GM12801 (cell line): ENCODE data around the gene EEF1AKMT3.

ENCODE experiments used
- TF ChIP-seq, protein P1 (sequence below): IDR thresholded peaks from one replicate; pipeline ENCODE4 v1.5.1; 2011; ENCODE audit warnings: control low read depth; ENCODE audit not compliant: insufficient read length; ENCODE audit errors: extremely low read depth

EEF1AKMT3 gene

DNA sequence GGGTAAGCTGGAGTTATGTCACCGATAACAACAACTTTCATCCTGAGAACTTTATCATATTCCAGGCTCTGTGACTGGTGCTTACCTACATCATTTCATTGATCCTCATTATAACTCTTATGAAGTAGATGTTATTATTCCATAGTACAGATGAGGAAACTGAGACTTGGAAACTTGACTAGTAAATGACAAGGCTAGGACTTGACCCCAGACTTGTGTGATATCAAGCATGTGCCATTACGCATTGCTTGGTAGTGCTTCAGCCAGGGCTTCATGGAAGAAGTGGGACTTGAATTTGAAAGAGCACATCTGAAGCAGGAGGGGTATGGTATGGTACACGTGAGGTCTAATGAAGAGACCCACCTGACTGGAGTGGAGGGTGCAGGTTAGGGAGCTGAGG lies 34.3 kb downstream of the EEF1AKMT3 start:
- TF ChIP-seq, protein P1, sequence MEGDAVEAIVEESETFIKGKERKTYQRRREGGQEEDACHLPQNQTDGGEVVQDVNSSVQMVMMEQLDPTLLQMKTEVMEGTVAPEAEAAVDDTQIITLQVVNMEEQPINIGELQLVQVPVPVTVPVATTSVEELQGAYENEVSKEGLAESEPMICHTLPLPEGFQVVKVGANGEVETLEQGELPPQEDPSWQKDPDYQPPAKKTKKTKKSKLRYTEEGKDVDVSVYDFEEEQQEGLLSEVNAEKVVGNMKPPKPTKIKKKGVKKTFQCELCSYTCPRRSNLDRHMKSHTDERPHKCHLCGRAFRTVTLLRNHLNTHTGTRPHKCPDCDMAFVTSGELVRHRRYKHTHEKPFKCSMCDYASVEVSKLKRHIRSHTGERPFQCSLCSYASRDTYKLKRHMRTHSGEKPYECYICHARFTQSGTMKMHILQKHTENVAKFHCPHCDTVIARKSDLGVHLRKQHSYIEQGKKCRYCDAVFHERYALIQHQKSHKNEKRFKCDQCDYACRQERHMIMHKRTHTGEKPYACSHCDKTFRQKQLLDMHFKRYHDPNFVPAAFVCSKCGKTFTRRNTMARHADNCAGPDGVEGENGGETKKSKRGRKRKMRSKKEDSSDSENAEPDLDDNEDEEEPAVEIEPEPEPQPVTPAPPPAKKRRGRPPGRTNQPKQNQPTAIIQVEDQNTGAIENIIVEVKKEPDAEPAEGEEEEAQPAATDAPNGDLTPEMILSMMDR = no peak

GRCh38 chr12:57807285-57807684 lies 34.9 kb downstream of the EEF1AKMT3 start:
- TF ChIP-seq, protein P1 = no peak

GRCh38 chr12:57808351-57808750 lies 35.9 kb downstream of the EEF1AKMT3 start:
- TF ChIP-seq, protein P1 = no peak

GRCh38 chr12:57809425-57809824 lies 37.0 kb downstream of the EEF1AKMT3 start:
- TF ChIP-seq, protein P1 = no peak

GRCh38 chr12:57810450-57810849 lies 38.0 kb downstream of the EEF1AKMT3 start:
- TF ChIP-seq, protein P1 = no peak

DNA sequence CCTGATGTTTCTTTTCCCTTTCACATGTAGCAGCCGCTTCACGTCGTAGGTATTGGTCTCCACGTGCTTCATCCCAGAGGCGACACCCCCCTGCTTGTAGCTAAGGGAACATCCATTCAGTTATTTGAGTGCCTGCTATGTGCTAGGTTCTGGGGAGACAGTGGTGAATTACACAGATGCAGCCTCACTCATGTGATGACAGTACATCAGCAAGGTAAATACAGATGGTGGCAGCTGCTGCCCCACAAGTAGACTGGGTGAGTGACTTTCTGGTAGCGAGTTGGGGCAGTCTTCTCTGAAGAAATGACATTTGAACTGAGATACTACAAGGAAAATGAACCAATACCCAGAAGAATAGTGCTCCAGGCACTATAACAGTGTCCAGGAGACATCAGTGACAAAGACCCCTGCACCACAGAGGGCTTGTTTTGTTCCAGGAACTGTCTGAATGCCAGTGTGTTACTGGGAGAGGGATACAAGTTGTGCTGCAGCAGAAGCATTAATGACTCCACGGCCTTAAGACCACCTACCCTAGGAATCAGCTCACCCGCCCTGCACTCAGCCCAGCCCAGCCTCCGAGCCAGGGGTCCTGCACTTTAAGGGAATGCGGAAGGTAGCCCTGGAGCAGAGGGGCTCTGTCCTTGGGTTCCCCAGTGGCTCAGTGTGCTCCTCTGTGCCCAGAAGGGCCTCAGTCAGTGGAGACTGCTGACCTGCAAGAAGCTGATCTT lies 38.8 kb downstream of the EEF1AKMT3 start:
- TF ChIP-seq, protein P1 = no peak

GRCh38 chr12:57813111-57813970 lies 40.9 kb downstream of the EEF1AKMT3 start:
- TF ChIP-seq, protein P1 = no peak
